Heart left ventricle (tissue), 13 donors: ENCODE measurements around the gene KIF2A.

Experiments used
- CTCF ChIP-seq, 12 donors: fragments of 200-600 bp; sonication (generic) in 4 of 12; IDR thresholded peaks; one replicate each; pipeline versions ENCODE4 v1.5.0 to v1.8.0; 2018 to 2022; ENCODE audit warnings: antibody characterized with exemption in 12 of 12, mild to moderate bottlenecking in 5 of 12
- POLR2A ChIP-seq, 2 donors: fragments of 450-650 bp; IDR thresholded peaks; one replicate each; pipeline ENCODE4 v1.6.1; 2017; ENCODE audit warnings: antibody characterized with exemption in 2 of 2, mild to moderate bottlenecking in 2 of 2, moderate library complexity in 2 of 2
- donor health status: ischemic (EF 13 %, LVEDD 7.1; RV severe dilation, severe dysfunction).
- donor health status: DM: no; HTN: yes; CAD: no.
- donor health status: DM: no; HTN: no; CAD: no.
- donor health status: ischemic (EF 25% LVEDD 6.9; RV normal size, moderate dysfunction).
- donor health status: ischemic (EF 25% LVEDD 5.7; RV mildly dilated, moderate dysfunction).
- donor health status: ischemic (EF 35%, LVEDD 5.7; RV mildly dilated, moderate dysfunction).
- donor health status: nonischemic (EF 11% LVEDD 7.7; RV severe dilation, severe dysfunction).
- donor health status: DM: yes; HTN: yes; CAD: no.
- donor health status: PGD.
- donor health status: ischemic (EF 29% LVEDD 5.4; RV normal size, mild dysfunction).
- donor health status: nonischemic (EF 23%, LVEDD 6.1; RV moderate dilation, normal function).

- TF ChIP-seq POLR2A (IDR thresholded peaks at IDR 0.05), result no peak
- TF ChIP-seq CTCF (IDR thresholded peaks at IDR 0.05), result no peak
These were observed 17.9 kb upstream of the KIF2A start for GRCh38 chr5:62288118-62288517.
